Measurements from ENCODE around the gene PGK2. TPM values are rescaled to one million over a fixed set of nuclear protein-coding genes. Genes with fewer than 3 reads are reported as not detected.

PGK2 gene
- total RNA-seq, result not detected in 2 replicates
- long read RNA-seq, result 0 reads

- no peak for DNase-seq (ENCODE audit: extremely low spot score, unreplicated experiment)
- Mint-ChIP-seq H3K9me3 (ENCODE audit: unreplicated experiment) (peaks cover 7% of the 10 kb centered on the region), H3K36me3 (ENCODE audit: unreplicated experiment) (no peaks in the 10 kb centered on the region), H3K27ac (ENCODE audit: unreplicated experiment) (no peak within 1 kb of the TSS), H3K4me3 (ENCODE audit: unreplicated experiment) (no peak within 1 kb of the TSS), H3K27me3 (ENCODE audit: unreplicated experiment) (no peaks in the 10 kb centered on the region), H3K4me1 (ENCODE audit: unreplicated experiment) (no peaks in the 10 kb centered on the region)
- TF ChIP-seq CTCF (IDR thresholded peaks at IDR 0.05), result no peak
Observed at GRCh38 chr6:49787176-49787575, at the start of gene PGK2. TSS of gene PGK2 (minus strand) at chr6:49787285. CDS start at chr6:49787187, 98 bp downstream.

GRCh38 chr6:49835140-49835539 is 48.1 kb upstream of the PGK2 start:
- H3K4me3 Mint-ChIP-seq (ENCODE audit: unreplicated experiment), result no peak overlapping the region
- TF ChIP-seq CTCF (IDR thresholded peaks at IDR 0.05), result no peak

GRCh38 chr6:49833386-49833785 is 46.3 kb upstream of the PGK2 start:
- no peak overlapping the region for H3K27ac Mint-ChIP-seq (ENCODE audit: unreplicated experiment)

More at GRCh38 chr6:49835140-49835539, 48.1 kb upstream of the PGK2 start:
- no peaks in the 10 kb centered on the region for H3K36me3 Mint-ChIP-seq (ENCODE audit: unreplicated experiment)
- H3K4me1 Mint-ChIP-seq (ENCODE audit: unreplicated experiment), result no peaks in the 10 kb centered on the region
- peaks cover 2% of the 10 kb centered on the region for H3K27me3 Mint-ChIP-seq (ENCODE audit: unreplicated experiment)
- H3K9me3 Mint-ChIP-seq (ENCODE audit: unreplicated experiment), result no peaks in the 10 kb centered on the region
- no peak for DNase-seq (ENCODE audit: extremely low spot score, unreplicated experiment)
- no peak overlapping the region for H3K27ac Mint-ChIP-seq (ENCODE audit: unreplicated experiment)

GRCh38 chr6:49826743-49827406 is 39.8 kb upstream of the PGK2 start:
- Mint-ChIP-seq H3K27ac (ENCODE audit: unreplicated experiment) (no peak overlapping the region), H3K36me3 (ENCODE audit: unreplicated experiment) (no peaks in the 10 kb centered on the region), H3K9me3 (ENCODE audit: unreplicated experiment) (no peaks in the 10 kb centered on the region), H3K4me3 (ENCODE audit: unreplicated experiment) (no peak overlapping the region), H3K27me3 (ENCODE audit: unreplicated experiment) (peaks cover 3% of the 10 kb centered on the region), H3K4me1 (ENCODE audit: unreplicated experiment) (no peaks in the 10 kb centered on the region)
- no peak for DNase-seq (ENCODE audit: extremely low spot score, unreplicated experiment)
- TF ChIP-seq CTCF (IDR thresholded peaks at IDR 0.05), result no peak

More at GRCh38 chr6:49833386-49833785, 46.3 kb upstream of the PGK2 start:
- no peak overlapping the region for H3K4me3 Mint-ChIP-seq (ENCODE audit: unreplicated experiment)
- TF ChIP-seq CTCF (IDR thresholded peaks at IDR 0.05), result no peak
- H3K36me3 Mint-ChIP-seq (ENCODE audit: unreplicated experiment), result no peaks in the 10 kb centered on the region
- H3K4me1 Mint-ChIP-seq (ENCODE audit: unreplicated experiment), result no peaks in the 10 kb centered on the region
- DNase-seq (ENCODE audit: extremely low spot score, unreplicated experiment), result no peak
- no peaks in the 10 kb centered on the region for H3K9me3 Mint-ChIP-seq (ENCODE audit: unreplicated experiment)
- H3K27me3 Mint-ChIP-seq (ENCODE audit: unreplicated experiment), result peaks cover 2% of the 10 kb centered on the region

- Mint-ChIP-seq H3K36me3 (ENCODE audit: unreplicated experiment) (no peaks in the 10 kb centered on the region), H3K4me3 (ENCODE audit: unreplicated experiment) (no peak overlapping the region), H3K27me3 (ENCODE audit: unreplicated experiment) (no peaks in the 10 kb centered on the region), H3K4me1 (ENCODE audit: unreplicated experiment) (no peaks in the 10 kb centered on the region), H3K9me3 (ENCODE audit: unreplicated experiment) (no peaks in the 10 kb centered on the region), H3K27ac (ENCODE audit: unreplicated experiment) (no peak overlapping the region)
- TF ChIP-seq CTCF (IDR thresholded peaks at IDR 0.05), result no peak
- no peak for DNase-seq (ENCODE audit: extremely low spot score, unreplicated experiment)
Observed at GRCh38 chr6:49815166-49815565, 28.1 kb upstream of the PGK2 start.

Measured in osteocyte (in vitro differentiated cells).